H9 (cell line): ENCODE measurements around the gene ICE2. TPM values are rescaled to one million over a fixed set of nuclear protein-coding genes. Genes with fewer than 3 reads are reported as not detected.

Experiments
- DNase-seq: peaks from one replicate; pipeline ENCODE4 v3.0.0-alpha.2; 2017
- H2AFZ ChIP-seq: one replicate; pipeline ENCODE4 v1.6.1; 2013; ENCODE audit warnings: mild to moderate bottlenecking, low read length, control low read depth, moderate library complexity
- H2AK5ac ChIP-seq: 2 replicates; pipeline ENCODE4 v1.6.1; 2013; ENCODE audit warnings: low read length, control low read depth, mixed read lengths; ENCODE audit not compliant: insufficient read length
- H2BK120ac ChIP-seq: one replicate; pipeline ENCODE4 v1.6.1; 2013; ENCODE audit warnings: low read depth, mild to moderate bottlenecking, low read length, control low read depth, inconsistent platforms; ENCODE audit not compliant: poor library complexity, severe bottlenecking
- H2BK12ac ChIP-seq: 2 replicates; pipeline ENCODE4 v1.6.1; 2013; ENCODE audit warnings: low read length, control low read depth, mixed read lengths, low read depth; ENCODE audit not compliant: insufficient read length
- H2BK15ac ChIP-seq: 2 replicates; pipeline ENCODE4 v1.6.1; 2013; ENCODE audit warnings: low read depth, low read length, control low read depth
- H2BK20ac ChIP-seq: one replicate; pipeline ENCODE4 v1.6.1; 2013; ENCODE audit warnings: low read depth, mild to moderate bottlenecking, low read length, control low read depth, inconsistent platforms; ENCODE audit not compliant: poor library complexity, severe bottlenecking
- H2BK5ac ChIP-seq: 2 replicates; pipeline ENCODE4 v1.6.1; 2013; ENCODE audit warnings: low read length, control low read depth, mixed read lengths; ENCODE audit not compliant: insufficient read length
- H3K14ac ChIP-seq: 2 replicates; pipeline ENCODE4 v1.6.1; 2013; ENCODE audit warnings: low read length, control low read depth; ENCODE audit not compliant: insufficient read depth
- H3K18ac ChIP-seq: 2 replicates; pipeline ENCODE4 v1.6.1; 2013; ENCODE audit warnings: low read depth, mild to moderate bottlenecking, mixed read lengths, low read length, control low read depth; ENCODE audit not compliant: insufficient read length
- H3K23ac ChIP-seq: 2 replicates; pipeline ENCODE4 v1.6.1; 2013; ENCODE audit warnings: low read length, control low read depth, mixed read lengths, low read depth; ENCODE audit not compliant: insufficient read length
- H3K23me2 ChIP-seq: 2 replicates; pipeline ENCODE4 v1.6.1; 2013; ENCODE audit warnings: low read depth, mild to moderate bottlenecking, mixed read lengths, low read length, control low read depth; ENCODE audit not compliant: insufficient read length, poor library complexity, severe bottlenecking
- H3K27ac ChIP-seq: 2 replicates; pipeline ENCODE4 v1.5.1; 2013; ENCODE audit warnings: low read length, control low read depth, mixed read lengths, low read depth; ENCODE audit not compliant: insufficient read length
- H3K27me3 ChIP-seq: 2 replicates; pipeline ENCODE4 v1.6.1; 2013; ENCODE audit warnings: low read length, control low read depth, inconsistent platforms; ENCODE audit not compliant: insufficient read depth
- H3K4ac ChIP-seq: 2 replicates; pipeline ENCODE4 v1.6.1; 2013; ENCODE audit warnings: low read depth, mild to moderate bottlenecking, control low read depth, inconsistent platforms, low read length, moderate library complexity
- H3K4me1 ChIP-seq: 2 replicates; pipeline ENCODE4 v1.6.1; 2013; ENCODE audit warnings: low read length, control low read depth, inconsistent platforms; ENCODE audit not compliant: insufficient read depth
- H3K4me2 ChIP-seq: 2 replicates; pipeline ENCODE4 v1.6.1; 2013; ENCODE audit warnings: low read length, control low read depth, mixed read lengths; ENCODE audit not compliant: insufficient read length, insufficient read depth
- H3K56ac ChIP-seq: 2 replicates; pipeline ENCODE4 v1.6.1; 2013; ENCODE audit warnings: low read depth, mild to moderate bottlenecking, mixed read lengths, low read length, control low read depth; ENCODE audit not compliant: insufficient read length
- H3K79me1 ChIP-seq: 2 replicates; pipeline ENCODE4 v1.6.1; 2013; ENCODE audit warnings: low read depth, mild to moderate bottlenecking, moderate library complexity, low read length, control low read depth, inconsistent platforms; ENCODE audit not compliant: insufficient read depth, poor library complexity, severe bottlenecking
- H3K79me2 ChIP-seq: 2 replicates; pipeline ENCODE4 v1.6.1; 2013; ENCODE audit warnings: low read length, control low read depth, inconsistent platforms; ENCODE audit not compliant: insufficient read depth
- H3K9ac ChIP-seq: 2 replicates; pipeline ENCODE4 v1.6.1; 2013; ENCODE audit warnings: low read length, control low read depth, mixed read lengths; ENCODE audit not compliant: insufficient read length; ENCODE audit errors: extremely low read depth
- H3K9me3 ChIP-seq: one replicate; pipeline ENCODE4 v1.6.1; 2013; ENCODE audit warnings: low read depth, low read length, inconsistent platforms; ENCODE audit not compliant: control insufficient read depth
- H3T11ph ChIP-seq: one replicate; pipeline ENCODE4 v1.6.1; 2013; ENCODE audit warnings: mild to moderate bottlenecking, low read length, control low read depth, inconsistent platforms
- H4K20me1 ChIP-seq: one replicate; pipeline ENCODE4 v1.6.1; 2013; ENCODE audit not compliant: control insufficient read depth, insufficient read length, insufficient read depth
- H4K5ac ChIP-seq: 2 replicates; pipeline ENCODE4 v1.6.1; 2013; ENCODE audit warnings: low read depth, mild to moderate bottlenecking, mixed read lengths, low read length, control low read depth; ENCODE audit not compliant: insufficient read length
- H4K8ac ChIP-seq: replicated peaks from 2 replicates; pipeline ENCODE4 v1.6.1; 2013; ENCODE audit warnings: low read length, control low read depth, mixed read lengths, low read depth; ENCODE audit not compliant: insufficient read length
- H4K91ac ChIP-seq: 2 replicates; pipeline ENCODE4 v1.6.1; 2013; ENCODE audit warnings: low read depth, mild to moderate bottlenecking, moderate library complexity, mixed read lengths, low read length, control low read depth; ENCODE audit not compliant: insufficient read length
- H3K27ac Mint-ChIP-seq, 3 experiments: 2 replicates in 2 of 3; 3 replicates in 1 of 3; pipeline ENCODE4 v1.8.0; 2020 to 2021; ENCODE audit warnings: mixed read lengths in 3 of 3, mild to moderate bottlenecking in 1 of 3, moderate library complexity in 1 of 3
- H3K27me3 Mint-ChIP-seq: 2 replicates; pipeline ENCODE4 v1.8.0; 2021; ENCODE audit warnings: low read depth, mild to moderate bottlenecking, moderate library complexity, mixed read lengths
- H3K36me3 Mint-ChIP-seq, 3 experiments: 2 replicates in 2 of 3; 3 replicates in 1 of 3; pipeline ENCODE4 v1.8.0; 2020 to 2021; ENCODE audit warnings: low read depth in 3 of 3, mixed read lengths in 3 of 3; ENCODE audit not compliant: insufficient read depth in 1 of 3
- H3K4me1 Mint-ChIP-seq, 2 experiments: 2 replicates each; pipeline ENCODE4 v1.8.0; 2020; ENCODE audit warnings: mixed read lengths in 2 of 2
- H3K4me3 Mint-ChIP-seq, 2 experiments: 2 replicates in 1 of 2; 3 replicates in 1 of 2; pipeline ENCODE4 v1.8.0; 2020 to 2021; ENCODE audit warnings: mild to moderate bottlenecking in 2 of 2, mixed read lengths in 2 of 2, moderate library complexity in 1 of 2
- H3K9me3 Mint-ChIP-seq, 2 experiments: 2 replicates in 1 of 2; 3 replicates in 1 of 2; pipeline ENCODE4 v1.8.0; 2020; ENCODE audit warnings: mild to moderate bottlenecking in 2 of 2, mixed read lengths in 2 of 2, moderate library complexity in 1 of 2
- WGBS: extraction: QIAGEN DNeasy Blood & Tissue Kit; methylation state at CpG from one replicate; pipeline ENCODE4 v1.1.7; 2013; ENCODE audit warnings: missing lambda C conversion rate, low lambda C conversion rate, mixed read lengths; ENCODE audit not compliant: insufficient read length; ENCODE audit errors: extremely low coverage; 5-methylcytosine and 5-hydroxymethylcytosine counted together
- total RNA-seq: library from RNA; stranded (reverse); gene quantifications from 2 replicates; pipeline ENCODE4 v1.2.1, GENCODE V29; 2021
- TF ChIP-seq, protein P1 (sequence below): fragments of 200-600 bp; sonication (generic); conservative IDR thresholded peaks from 3 replicates; pipeline ENCODE4 v1.8.0; 2021; ENCODE audit warnings: antibody characterized with exemption, mild to moderate bottlenecking

Gene ICE2
- total RNA-seq, 1 experiment from 2014 or later: 76.3 TPM

DNA sequence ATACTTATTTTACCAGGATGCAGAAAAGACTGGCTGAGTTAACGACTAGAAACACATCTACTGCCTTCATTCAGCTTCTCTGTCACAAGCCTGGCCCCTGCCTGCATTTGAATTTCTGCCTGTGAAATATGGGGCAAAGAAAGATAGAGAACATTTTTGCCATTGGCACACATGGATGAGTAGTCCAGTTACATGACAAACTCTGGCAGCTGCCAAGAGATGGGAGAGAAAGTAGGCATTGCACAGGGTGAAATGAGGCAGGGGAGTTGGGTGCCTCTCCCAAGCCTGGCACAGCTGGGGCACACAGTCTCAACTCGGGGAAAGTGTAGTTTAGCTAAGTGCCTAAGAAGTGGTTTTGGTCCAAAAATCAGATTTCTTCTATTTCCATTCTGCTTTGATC lies 105.2 kb downstream of the ICE2 start:
- Mint-ChIP-seq H3K36me3 (peaks cover 0 to 13% (median 0%) of the 10 kb centered on the region in 3 experiments; a peak in 3 of 7 replicates), H3K4me3 (no peak overlapping the region), H3K4me1 (peaks cover 20 to 22% of the 10 kb centered on the region in 2 experiments), H3K27ac (no peak overlapping the region; a peak in 1 of 7 replicates), H3K27me3 (peaks cover 51% of the 10 kb centered on the region), H3K9me3 (no peaks in the 10 kb centered on the region)
- Histone ChIP-seq H3K27me3 (no peaks in the 10 kb centered on the region), H3K23ac (no peak overlapping the region), H3K56ac (no peak overlapping the region), H3K4ac (no peak overlapping the region), H3K4me1 (no peaks in the 10 kb centered on the region), H4K8ac (no peak overlapping the region), H3K79me2 (no peaks in the 10 kb centered on the region), H3K18ac (no peak overlapping the region), H2AK5ac (no peak overlapping the region), H2BK12ac (no peak overlapping the region), H2BK120ac (no peak overlapping the region), H3T11ph (no peak overlapping the region), H3K4me2 (no peak overlapping the region), H2BK15ac (no peak overlapping the region), H2BK20ac (no peak overlapping the region), H3K9me3 (no peaks in the 10 kb centered on the region), H3K79me1 (no peaks in the 10 kb centered on the region), H2BK5ac (no peak overlapping the region), H3K23me2 (no peaks in the 10 kb centered on the region), H4K5ac (no peak overlapping the region), H4K20me1 (no peaks in the 10 kb centered on the region), H2AFZ (no peak overlapping the region), H3K9ac (no peak overlapping the region), H4K91ac (no peak overlapping the region), H3K27ac (no peak overlapping the region), H3K14ac (no peak overlapping the region)
- no CpG with 5 or more reads among the region's 2 CpGs for WGBS
- TF ChIP-seq, protein P1, sequence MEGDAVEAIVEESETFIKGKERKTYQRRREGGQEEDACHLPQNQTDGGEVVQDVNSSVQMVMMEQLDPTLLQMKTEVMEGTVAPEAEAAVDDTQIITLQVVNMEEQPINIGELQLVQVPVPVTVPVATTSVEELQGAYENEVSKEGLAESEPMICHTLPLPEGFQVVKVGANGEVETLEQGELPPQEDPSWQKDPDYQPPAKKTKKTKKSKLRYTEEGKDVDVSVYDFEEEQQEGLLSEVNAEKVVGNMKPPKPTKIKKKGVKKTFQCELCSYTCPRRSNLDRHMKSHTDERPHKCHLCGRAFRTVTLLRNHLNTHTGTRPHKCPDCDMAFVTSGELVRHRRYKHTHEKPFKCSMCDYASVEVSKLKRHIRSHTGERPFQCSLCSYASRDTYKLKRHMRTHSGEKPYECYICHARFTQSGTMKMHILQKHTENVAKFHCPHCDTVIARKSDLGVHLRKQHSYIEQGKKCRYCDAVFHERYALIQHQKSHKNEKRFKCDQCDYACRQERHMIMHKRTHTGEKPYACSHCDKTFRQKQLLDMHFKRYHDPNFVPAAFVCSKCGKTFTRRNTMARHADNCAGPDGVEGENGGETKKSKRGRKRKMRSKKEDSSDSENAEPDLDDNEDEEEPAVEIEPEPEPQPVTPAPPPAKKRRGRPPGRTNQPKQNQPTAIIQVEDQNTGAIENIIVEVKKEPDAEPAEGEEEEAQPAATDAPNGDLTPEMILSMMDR: no peak
- no peak for DNase-seq
